HL-60/S4 treated with phorbol 12-myristate 13-acetate at 8.2 ng/mL for 4 days and 3 days (cell line): Measurements from ENCODE around the gene KIF17.

Experiments
- in situ Hi-C: fragments of 300-500 bp; cut with MboI; formaldehyde crosslinking; loops from 2 replicates; pipeline ENCODE4 v1.15.0; 2022; ENCODE audit warnings: low sequenced_read_pairs

Gene KIF17

GRCh38 chr1:20712215-20712577 lies 5.6 kb downstream of the KIF17 start:
- in situ Hi-C loops: no loop called here

DNA sequence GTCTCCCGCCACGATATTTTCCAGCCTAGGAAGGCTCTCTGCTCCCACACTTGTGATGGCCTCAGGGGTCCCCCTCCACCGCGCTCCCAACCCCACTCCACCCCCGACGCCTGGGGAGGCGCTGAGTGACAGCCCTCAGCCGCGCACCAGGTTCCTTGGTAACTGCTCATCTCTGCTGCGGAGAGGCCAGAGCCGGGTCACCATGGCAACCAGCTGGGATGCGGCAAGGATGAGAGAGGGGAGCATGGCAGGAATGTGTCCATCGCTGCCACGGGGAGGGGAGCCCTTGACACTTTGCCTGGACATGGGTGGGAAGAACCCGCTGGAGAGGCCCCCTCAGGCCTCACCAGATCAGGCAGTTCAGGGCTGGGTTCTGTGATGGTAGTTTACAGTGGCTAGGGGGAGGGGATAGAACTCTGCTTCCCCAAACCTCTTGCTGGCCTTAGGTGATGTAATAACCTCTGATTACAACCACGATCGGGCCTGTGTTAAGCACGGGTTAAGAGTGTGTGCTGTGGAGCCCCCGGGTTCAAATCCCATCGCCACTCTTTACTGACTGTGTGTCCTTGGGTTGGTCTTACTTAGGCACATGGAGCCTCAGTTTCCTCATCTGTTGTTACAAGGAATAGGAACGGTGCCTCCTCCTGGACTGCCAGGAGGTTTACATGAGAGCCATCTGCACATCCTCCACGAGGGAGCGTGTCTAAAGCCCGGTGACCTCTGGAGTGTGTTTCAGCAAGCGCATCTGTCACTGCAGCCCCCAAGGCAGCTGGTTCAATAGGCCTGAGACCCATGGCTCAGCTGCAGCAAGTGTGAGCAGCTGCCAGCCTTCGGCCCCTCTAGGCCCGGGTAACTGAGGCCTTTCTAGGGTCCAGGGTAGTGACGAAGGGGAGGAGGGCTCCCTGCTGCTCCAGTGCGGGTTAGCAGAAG lies 6.3 kb downstream of the KIF17 start:
- in situ Hi-C loops: no loop called here

DNA sequence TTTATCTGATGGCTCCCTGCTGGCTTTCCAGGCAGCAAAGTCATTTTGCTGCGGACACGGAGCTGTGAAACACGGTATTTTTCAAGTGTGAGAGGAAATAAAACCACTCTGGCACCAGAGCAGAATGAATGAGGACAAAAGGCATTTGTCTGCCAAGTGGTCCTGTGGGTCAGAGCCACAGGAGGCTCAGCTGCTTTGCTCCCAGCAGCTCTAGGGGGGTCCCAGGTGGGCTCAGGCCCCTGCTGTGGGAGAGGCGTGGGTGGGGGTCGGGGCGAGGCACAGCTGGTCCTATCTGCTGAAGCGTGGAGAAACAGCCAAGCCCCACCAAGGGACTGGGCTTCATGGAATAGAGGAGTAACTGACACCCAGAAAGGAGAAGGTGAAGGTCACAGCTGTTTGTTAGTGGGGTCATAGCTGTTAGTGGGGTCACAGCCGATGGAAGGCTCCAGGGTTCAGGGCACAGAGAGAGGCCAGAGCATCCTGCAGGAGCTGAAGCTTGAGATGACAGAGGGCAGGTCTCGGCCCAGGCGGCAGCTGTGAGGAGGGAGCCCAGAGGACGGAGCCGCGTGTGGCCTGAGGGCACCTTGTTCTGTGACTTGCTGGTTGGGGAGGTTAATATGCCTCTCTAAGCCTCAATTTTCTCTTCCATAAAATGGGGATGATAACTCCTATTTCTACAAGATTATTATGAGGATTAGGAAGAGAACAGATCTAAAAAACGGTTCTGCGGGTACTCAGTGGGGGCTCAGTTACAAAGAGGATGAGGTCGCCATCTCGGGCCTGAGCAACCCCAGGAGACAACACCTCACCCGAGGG lies 7.1 kb downstream of the KIF17 start:
- in situ Hi-C loops: no loop called here

GRCh38 chr1:20709868-20710267 lies 7.9 kb downstream of the KIF17 start:
- in situ Hi-C loops: no loop called here

- in situ Hi-C loops: no loop called here
Measured at GRCh38 chr1:20708891-20709290, 8.9 kb downstream of the KIF17 start.

DNA sequence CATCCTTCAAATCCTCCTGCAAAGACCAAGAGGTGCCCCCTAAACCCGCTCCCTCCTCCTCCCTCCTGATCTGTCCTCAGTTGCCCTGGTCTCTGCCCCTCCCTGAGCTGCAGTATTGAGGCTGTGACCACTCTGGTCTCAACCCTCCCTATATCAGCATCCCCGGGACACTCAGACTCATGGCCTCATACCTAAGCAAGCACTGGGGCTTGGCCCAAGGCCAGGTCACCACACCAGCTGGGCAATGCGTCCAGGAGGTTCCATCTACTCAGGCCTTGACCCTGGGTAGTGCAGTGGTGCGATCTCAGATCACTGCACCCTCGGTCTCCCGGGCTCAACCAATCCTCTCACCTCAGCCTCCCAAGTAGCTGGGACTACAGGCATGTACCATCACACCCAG lies 9.8 kb downstream of the KIF17 start:
- in situ Hi-C loops: no loop called here

GRCh38 chr1:20706841-20707240 lies 11.0 kb downstream of the KIF17 start:
- in situ Hi-C loops: no loop called here

DNA sequence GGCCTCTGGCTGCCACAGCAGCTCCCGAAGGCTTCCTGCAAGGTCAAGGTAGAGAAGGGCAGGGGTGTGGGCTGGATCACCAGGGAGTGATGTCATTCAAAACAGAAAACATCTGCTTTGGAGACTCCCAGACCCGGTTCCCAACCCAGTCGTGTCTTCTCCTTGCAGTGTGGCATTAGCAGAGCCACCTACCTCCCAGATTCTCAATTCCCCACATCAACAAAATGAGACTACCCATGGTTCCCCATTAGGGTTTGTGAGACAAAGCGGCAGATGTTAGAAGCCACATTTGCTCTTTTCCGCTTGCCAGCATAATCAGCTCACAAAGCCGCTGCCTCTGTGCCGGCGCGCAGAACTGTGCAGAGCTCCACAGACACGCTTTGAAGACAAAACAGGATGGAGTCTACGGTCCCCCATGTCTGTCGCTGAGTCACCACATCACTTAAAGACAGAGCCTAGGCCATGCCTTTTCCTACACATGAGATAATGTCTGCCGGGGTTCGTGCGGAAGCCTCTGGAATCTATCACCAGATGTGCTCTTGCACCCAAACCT lies 12.5 kb downstream of the KIF17 start:
- in situ Hi-C loops: no loop called here

GRCh38 chr1:20704390-20705202 lies 13.2 kb downstream of the KIF17 start:
- in situ Hi-C loops: no loop called here

GRCh38 chr1:20703124-20703756 lies 14.6 kb downstream of the KIF17 start:
- in situ Hi-C loops: no loop called here

- in situ Hi-C loops: no loop called here
Measured at GRCh38 chr1:20702416-20702815, 15.4 kb downstream of the KIF17 start.

GRCh38 chr1:20701847-20702246 lies 16.0 kb downstream of the KIF17 start:
- in situ Hi-C loops: no loop called here

DNA sequence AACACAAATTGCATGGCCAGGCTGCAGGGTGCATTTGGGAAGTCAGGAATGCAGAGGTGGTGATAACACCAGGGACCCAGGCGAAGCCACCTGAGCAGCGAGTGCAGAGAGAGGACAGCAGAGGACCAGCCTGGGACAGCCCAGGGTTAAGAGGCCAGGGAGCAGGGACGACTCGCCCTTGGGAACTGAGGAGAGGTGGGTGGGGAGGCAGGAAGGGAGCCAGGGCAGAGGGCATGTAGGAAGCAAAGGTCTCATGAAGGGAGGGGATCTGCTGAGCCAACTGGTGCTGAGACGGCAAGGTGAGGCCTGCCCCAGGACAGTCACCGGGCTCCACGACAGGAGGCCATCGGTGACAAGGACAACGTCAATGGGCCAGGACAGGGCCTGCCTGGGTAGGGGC lies 16.4 kb downstream of the KIF17 start:
- in situ Hi-C loops: no loop called here

GRCh38 chr1:20700636-20701215 lies 17.1 kb downstream of the KIF17 start:
- in situ Hi-C loops: no loop called here

- in situ Hi-C loops: loop anchor here (25.0 kb wide), 1 partner anchor 488 kb away; the partner anchor contains the start of gene EIF4G3
Measured at GRCh38 chr1:20699558-20699957, 18.2 kb downstream of the KIF17 start.

DNA sequence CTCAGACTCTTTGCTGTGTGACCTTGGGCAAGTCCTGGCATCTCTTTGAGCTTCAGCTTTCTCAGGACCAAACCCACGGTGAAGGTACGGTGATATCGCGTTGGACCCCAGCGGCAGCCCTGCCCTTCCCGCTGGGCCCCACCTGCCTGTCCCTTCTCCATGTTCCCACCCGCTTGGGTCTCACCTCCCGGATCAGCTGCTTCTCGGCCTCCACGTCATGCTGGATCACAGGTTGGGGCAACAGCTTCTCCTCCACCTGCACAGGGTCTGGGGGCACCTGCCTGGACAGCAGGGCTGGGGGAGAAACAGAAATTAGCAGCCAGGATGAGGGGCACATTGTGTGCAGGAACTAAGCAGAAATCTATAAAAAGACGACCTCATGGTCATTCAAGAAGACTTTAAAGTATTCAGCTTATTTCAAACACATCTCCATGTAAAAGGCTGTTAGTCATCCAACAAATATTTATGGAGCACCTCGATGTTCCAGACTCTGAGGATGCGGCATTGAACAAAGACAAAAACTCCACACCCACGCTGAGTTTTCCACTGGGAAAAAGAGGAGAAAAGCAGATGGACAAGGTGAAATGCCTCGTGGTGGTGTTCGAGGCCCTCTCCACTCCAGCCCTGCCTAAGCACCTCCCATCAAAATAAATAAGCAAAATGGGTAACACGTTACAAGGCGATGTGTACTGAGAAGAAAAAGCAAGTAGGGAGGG lies 19.5 kb downstream of the KIF17 start:
- in situ Hi-C loops: loop anchor here (25.0 kb wide), 1 partner anchor 489 kb away; the partner anchor contains the start of gene EIF4G3

DNA sequence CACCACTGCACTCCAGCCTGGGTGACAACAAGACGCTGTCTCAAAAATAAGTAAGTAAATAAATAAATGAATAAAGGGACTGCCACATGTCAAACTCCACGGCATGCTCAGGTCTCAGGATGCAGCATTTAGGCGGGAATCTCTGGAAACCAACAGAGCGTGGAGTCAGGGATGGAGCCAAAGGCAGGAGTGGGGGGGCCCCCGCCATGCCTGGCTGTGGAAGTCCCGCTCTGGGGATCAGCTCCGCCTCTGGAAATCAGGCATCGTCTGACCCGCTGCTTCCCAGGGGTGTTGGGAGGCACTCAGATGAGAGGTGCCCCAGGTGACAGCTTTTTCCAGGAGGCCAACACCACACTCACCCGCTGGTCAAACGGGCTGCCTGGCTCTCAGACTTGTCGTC lies 20.2 kb downstream of the KIF17 start:
- in situ Hi-C loops: loop anchor here (25.0 kb wide), 1 partner anchor 490 kb away; the partner anchor contains the start of gene EIF4G3

GRCh38 chr1:20696397-20697333 lies 21.1 kb downstream of the KIF17 start:
- in situ Hi-C loops: loop anchor here (25.0 kb wide), 1 partner anchor 491 kb away; the partner anchor contains the start of gene EIF4G3
